Neural cell (in vitro differentiated cells): Measurements from ENCODE around the gene LSM14B.

Experiments
- EP300 ChIP-seq: fragments of 450-650 bp; conservative IDR thresholded peaks from 2 replicates; pipeline ENCODE4 v1.6.1; 2014; ENCODE audit warnings: antibody characterized with exemption, mild to moderate bottlenecking, moderate library complexity; ENCODE audit not compliant: poor library complexity, severe bottlenecking
- MXI1 ChIP-seq: fragments of 450-650 bp; conservative IDR thresholded peaks from 2 replicates; pipeline ENCODE4 v1.6.1; 2014; ENCODE audit warnings: antibody characterized with exemption, mild to moderate bottlenecking; ENCODE audit not compliant: poor library complexity, severe bottlenecking
- POLR2AphosphoS5 ChIP-seq: IDR thresholded peaks from 2 replicates; pipeline ENCODE4 v1.6.1; 2012
- RAD21 ChIP-seq: fragments of 450-650 bp; conservative IDR thresholded peaks from 2 replicates; pipeline ENCODE4 v1.6.1; 2014; ENCODE audit warnings: antibody characterized with exemption, mild to moderate bottlenecking, moderate library complexity
- TF ChIP-seq, protein P1 (sequence below): fragments of 450-650 bp; IDR thresholded peaks from 2 replicates; pipeline ENCODE4 v1.5.1; 2014; ENCODE audit warnings: antibody characterized with exemption, mild to moderate bottlenecking, moderate library complexity; ENCODE audit not compliant: poor library complexity, severe bottlenecking

- TF ChIP-seq, protein P1, sequence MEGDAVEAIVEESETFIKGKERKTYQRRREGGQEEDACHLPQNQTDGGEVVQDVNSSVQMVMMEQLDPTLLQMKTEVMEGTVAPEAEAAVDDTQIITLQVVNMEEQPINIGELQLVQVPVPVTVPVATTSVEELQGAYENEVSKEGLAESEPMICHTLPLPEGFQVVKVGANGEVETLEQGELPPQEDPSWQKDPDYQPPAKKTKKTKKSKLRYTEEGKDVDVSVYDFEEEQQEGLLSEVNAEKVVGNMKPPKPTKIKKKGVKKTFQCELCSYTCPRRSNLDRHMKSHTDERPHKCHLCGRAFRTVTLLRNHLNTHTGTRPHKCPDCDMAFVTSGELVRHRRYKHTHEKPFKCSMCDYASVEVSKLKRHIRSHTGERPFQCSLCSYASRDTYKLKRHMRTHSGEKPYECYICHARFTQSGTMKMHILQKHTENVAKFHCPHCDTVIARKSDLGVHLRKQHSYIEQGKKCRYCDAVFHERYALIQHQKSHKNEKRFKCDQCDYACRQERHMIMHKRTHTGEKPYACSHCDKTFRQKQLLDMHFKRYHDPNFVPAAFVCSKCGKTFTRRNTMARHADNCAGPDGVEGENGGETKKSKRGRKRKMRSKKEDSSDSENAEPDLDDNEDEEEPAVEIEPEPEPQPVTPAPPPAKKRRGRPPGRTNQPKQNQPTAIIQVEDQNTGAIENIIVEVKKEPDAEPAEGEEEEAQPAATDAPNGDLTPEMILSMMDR: no peak
- no peak for TF ChIP-seq POLR2AphosphoS5
- TF ChIP-seq RAD21: no peak
- no peak for TF ChIP-seq MXI1
- TF ChIP-seq EP300: no peak
Measured at GRCh38 chr20:62141043-62141396, 18.7 kb downstream of the LSM14B start.
